ENCODE results near the gene BBS9.

The BBS9 gene

DNA sequence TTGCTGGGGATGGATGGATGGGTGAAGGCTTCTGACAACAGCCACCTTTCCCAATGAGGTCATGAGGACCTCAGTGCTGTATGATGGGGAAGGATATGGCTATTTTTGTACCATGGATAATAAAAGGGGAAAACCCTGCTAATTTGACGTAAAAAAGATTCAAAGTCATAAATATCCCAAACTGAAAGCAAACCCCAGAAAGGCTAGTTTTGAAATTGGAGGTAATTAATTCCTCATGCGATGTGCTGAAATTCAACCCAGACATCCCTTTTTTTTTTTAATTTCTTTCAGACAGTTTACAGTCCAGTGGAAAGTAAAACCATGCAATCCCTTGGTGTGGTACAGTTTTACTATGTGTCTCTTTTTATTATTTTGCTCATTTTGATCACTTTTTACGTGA, 521.5 kb downstream of the BBS9 start:
- H3K9me2 ChIP-seq (replicated peaks; ENCODE audit: insufficient read depth, low read length) = no peaks in the 10 kb centered on the region
- no peak overlapping the region for H3K4me2 ChIP-seq (ENCODE audit: low read depth, low read length, poor library complexity, severe bottlenecking)
- no peak overlapping the region for H3K27ac ChIP-seq (ENCODE audit: low read depth, low read length)
- no peak overlapping the region for H3K4me3 ChIP-seq (ENCODE audit: insufficient read depth, low read length, poor library complexity, severe bottlenecking)
- H3K27me3 ChIP-seq (ENCODE audit: low read length) = 0 out of 2 replicates have a peak, but pooled peaks cover 3% of the 10 kb centered on the region
- H3K36me3 ChIP-seq (ENCODE audit: low read length) = no peaks in the 10 kb centered on the region
- no peaks in the 10 kb centered on the region for H3K79me2 ChIP-seq (ENCODE audit: insufficient read depth, low read length)
- no peak overlapping the region for H2AFZ ChIP-seq (ENCODE audit: low read depth, low read length, severe bottlenecking)
- no peak for TF ChIP-seq EZH2phosphoT487 (conservative IDR thresholded peaks at IDR 0.05; ENCODE audit: low read length)
- TF ChIP-seq, protein P1, sequence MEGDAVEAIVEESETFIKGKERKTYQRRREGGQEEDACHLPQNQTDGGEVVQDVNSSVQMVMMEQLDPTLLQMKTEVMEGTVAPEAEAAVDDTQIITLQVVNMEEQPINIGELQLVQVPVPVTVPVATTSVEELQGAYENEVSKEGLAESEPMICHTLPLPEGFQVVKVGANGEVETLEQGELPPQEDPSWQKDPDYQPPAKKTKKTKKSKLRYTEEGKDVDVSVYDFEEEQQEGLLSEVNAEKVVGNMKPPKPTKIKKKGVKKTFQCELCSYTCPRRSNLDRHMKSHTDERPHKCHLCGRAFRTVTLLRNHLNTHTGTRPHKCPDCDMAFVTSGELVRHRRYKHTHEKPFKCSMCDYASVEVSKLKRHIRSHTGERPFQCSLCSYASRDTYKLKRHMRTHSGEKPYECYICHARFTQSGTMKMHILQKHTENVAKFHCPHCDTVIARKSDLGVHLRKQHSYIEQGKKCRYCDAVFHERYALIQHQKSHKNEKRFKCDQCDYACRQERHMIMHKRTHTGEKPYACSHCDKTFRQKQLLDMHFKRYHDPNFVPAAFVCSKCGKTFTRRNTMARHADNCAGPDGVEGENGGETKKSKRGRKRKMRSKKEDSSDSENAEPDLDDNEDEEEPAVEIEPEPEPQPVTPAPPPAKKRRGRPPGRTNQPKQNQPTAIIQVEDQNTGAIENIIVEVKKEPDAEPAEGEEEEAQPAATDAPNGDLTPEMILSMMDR (IDR thresholded peaks at IDR 0.05; ENCODE audit: insufficient read depth, low read length, poor library complexity, severe bottlenecking) = no peak
- H3K9ac ChIP-seq (ENCODE audit: low read length) = no peak overlapping the region
- H4K20me1 ChIP-seq (ENCODE audit: low read depth, low read length) = no peaks in the 10 kb centered on the region
- H3F3A ChIP-seq (ENCODE audit: insufficient read depth) = no peaks in the 10 kb centered on the region
- H3K9me3 ChIP-seq (ENCODE audit: insufficient read depth, low read length) = no peaks in the 10 kb centered on the region

DNA sequence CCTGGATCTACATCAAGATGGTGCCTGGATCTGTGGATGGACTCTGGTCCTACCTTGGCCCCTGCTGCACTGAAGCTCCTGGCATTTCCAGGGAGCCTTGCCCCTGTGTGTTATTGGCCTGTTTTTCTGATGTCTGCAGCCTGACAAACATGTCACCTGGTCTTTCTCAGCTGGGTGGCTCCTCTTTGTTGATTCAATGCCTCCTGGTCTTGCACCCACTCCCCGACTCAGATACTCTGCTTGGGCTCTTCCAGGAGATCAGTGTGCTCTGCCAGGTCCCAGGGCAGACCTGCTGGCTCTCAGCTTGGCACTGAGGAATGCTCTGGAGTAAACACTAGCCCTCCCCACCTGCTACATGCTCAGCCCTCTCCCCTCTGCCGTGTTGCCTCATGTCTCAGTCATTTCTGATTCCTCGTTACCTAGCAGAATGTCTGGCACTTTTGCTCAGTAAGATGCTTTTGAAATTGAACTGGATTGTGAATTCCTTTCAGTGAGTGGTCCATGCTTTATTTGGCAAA, 522.7 kb downstream of the BBS9 start:
- Histone ChIP-seq H3K79me2 (ENCODE audit: insufficient read depth, low read length) (no peaks in the 10 kb centered on the region), H2AFZ (ENCODE audit: low read depth, low read length, severe bottlenecking) (no peak overlapping the region), H3K4me3 (ENCODE audit: insufficient read depth, low read length, poor library complexity, severe bottlenecking) (no peak overlapping the region), H3K36me3 (ENCODE audit: low read length) (no peaks in the 10 kb centered on the region), H3K9ac (ENCODE audit: low read length) (no peak overlapping the region), H3F3A (ENCODE audit: insufficient read depth) (no peaks in the 10 kb centered on the region), H3K27me3 (ENCODE audit: low read length) (no peaks in the 10 kb centered on the region), H3K9me2 (replicated peaks; ENCODE audit: insufficient read depth, low read length) (no peaks in the 10 kb centered on the region), H3K4me2 (ENCODE audit: low read depth, low read length, poor library complexity, severe bottlenecking) (no peak overlapping the region), H3K9me3 (ENCODE audit: insufficient read depth, low read length) (no peaks in the 10 kb centered on the region), H3K27ac (ENCODE audit: low read depth, low read length) (no peak overlapping the region), H4K20me1 (ENCODE audit: low read depth, low read length) (no peaks in the 10 kb centered on the region)
- TF ChIP-seq, protein P1 (IDR thresholded peaks at IDR 0.05; ENCODE audit: insufficient read depth, low read length, poor library complexity, severe bottlenecking) = no peak
- TF ChIP-seq EZH2phosphoT487 (conservative IDR thresholded peaks at IDR 0.05; ENCODE audit: low read length) = no peak

DNA sequence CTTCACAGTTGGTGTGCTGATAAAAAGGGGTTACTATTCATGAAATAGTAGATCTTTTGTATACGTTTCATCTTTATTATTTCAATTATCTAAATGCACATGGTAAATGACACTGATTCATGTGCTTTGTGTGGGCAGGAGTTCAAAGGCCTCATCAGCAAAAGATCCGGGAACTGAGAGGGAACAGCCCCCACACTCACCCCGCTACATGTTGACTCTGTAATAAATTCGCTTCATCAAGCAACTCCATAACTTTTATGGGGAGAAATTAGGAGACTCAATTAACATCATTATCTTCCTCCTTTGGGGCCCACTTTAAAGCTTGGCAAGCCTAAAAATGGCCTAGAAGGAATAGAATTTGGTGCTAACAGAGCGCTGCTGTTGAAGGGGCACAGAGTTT, 525.3 kb downstream of the BBS9 start:
- no peak overlapping the region for H3K4me2 ChIP-seq (ENCODE audit: low read depth, low read length, poor library complexity, severe bottlenecking)
- TF ChIP-seq, protein P1 (IDR thresholded peaks at IDR 0.05; ENCODE audit: insufficient read depth, low read length, poor library complexity, severe bottlenecking) = no peak
- TF ChIP-seq EZH2phosphoT487 (conservative IDR thresholded peaks at IDR 0.05; ENCODE audit: low read length) = no peak
- H4K20me1 ChIP-seq (ENCODE audit: low read depth, low read length) = no peaks in the 10 kb centered on the region
- no peaks in the 10 kb centered on the region for H3K79me2 ChIP-seq (ENCODE audit: insufficient read depth, low read length)
- no peaks in the 10 kb centered on the region for H3K27me3 ChIP-seq (ENCODE audit: low read length)
- no peaks in the 10 kb centered on the region for H3K36me3 ChIP-seq (ENCODE audit: low read length)
- H3K27ac ChIP-seq (ENCODE audit: low read depth, low read length) = no peak overlapping the region
- no peaks in the 10 kb centered on the region for H3F3A ChIP-seq (ENCODE audit: insufficient read depth)
- H3K4me3 ChIP-seq (ENCODE audit: insufficient read depth, low read length, poor library complexity, severe bottlenecking) = no peak overlapping the region
- no peaks in the 10 kb centered on the region for H3K9me2 ChIP-seq (replicated peaks; ENCODE audit: insufficient read depth, low read length)
- no peak overlapping the region for H2AFZ ChIP-seq (ENCODE audit: low read depth, low read length, severe bottlenecking)
- no peaks in the 10 kb centered on the region for H3K9me3 ChIP-seq (ENCODE audit: insufficient read depth, low read length)
- no peak overlapping the region for H3K9ac ChIP-seq (ENCODE audit: low read length)

All from SU-DHL-6 (cell line).